WTC11 (cell line): ENCODE results near the gene HS3ST4. TPM values are rescaled to one million over a fixed set of nuclear protein-coding genes. Genes with fewer than 3 reads are reported as not detected.

Experiments used
- ATAC-seq: fragments of 200-7000 bp; cut with Tn5 transposase; 2 replicates; pipeline ENCODE4 v1.10.0; 2021; ENCODE audit warnings: mild to moderate bottlenecking, moderate library complexity
- CTCF ChIA-PET: fragments of 300-600 bp; sonication (Branson Sonifier 250); formaldehyde crosslinking; loops from one replicate; lab custom pipeline; 2021; ENCODE audit warnings: antibody characterized with exemption; lab: Charles Lee
- POLR2A ChIA-PET: fragments of 350-600 bp; sonication (Branson Sonifier 250); formaldehyde crosslinking; loops from one replicate; lab custom pipeline; 2021; ENCODE audit warnings: antibody characterized with exemption; lab: Charles Lee
- DNase-seq: peaks from one replicate; pipeline ENCODE4 v3.0.0; 2021; ENCODE audit warnings: low spot score
- H3K27ac Mint-ChIP-seq: 2 replicates; pipeline ENCODE4 v1.8.0; 2021; ENCODE audit warnings: mixed read lengths
- H3K27me3 Mint-ChIP-seq: 2 replicates; pipeline ENCODE4 v1.8.0; 2021; ENCODE audit warnings: low read depth, mild to moderate bottlenecking, moderate library complexity, mixed read lengths
- H3K36me3 Mint-ChIP-seq: 2 replicates; pipeline ENCODE4 v1.8.0; 2021; ENCODE audit warnings: mixed read lengths
- H3K4me1 Mint-ChIP-seq: 2 replicates; pipeline ENCODE4 v1.8.0; 2022; ENCODE audit warnings: mixed read lengths
- H3K4me3 Mint-ChIP-seq: 2 replicates; pipeline ENCODE4 v1.8.0; 2021; ENCODE audit warnings: mild to moderate bottlenecking, moderate library complexity, mixed read lengths
- H3K9me3 Mint-ChIP-seq: 2 replicates; pipeline ENCODE4 v1.8.0; 2021; ENCODE audit warnings: mixed read lengths
- CREB1 ChIP-seq: sonication (generic); formaldehyde crosslinking; IDR thresholded peaks from 2 replicates; pipeline ENCODE4 v1.8.0; 2023; ENCODE audit warnings: mild to moderate bottlenecking, missing genetic modification reagents
- ELF4 ChIP-seq: sonication (generic); formaldehyde crosslinking; IDR thresholded peaks from 2 replicates; pipeline ENCODE4 v1.8.1; 2022; ENCODE audit warnings: low read depth, mild to moderate bottlenecking, moderate library complexity, missing genetic modification reagents
- FOXJ3 ChIP-seq: sonication (generic); formaldehyde crosslinking; IDR thresholded peaks from 2 replicates; pipeline ENCODE4 v1.9.0; 2021; ENCODE audit warnings: missing genetic modification reagents, mild to moderate bottlenecking, borderline replicate concordance
- FOXK1 ChIP-seq: sonication (generic); formaldehyde crosslinking; IDR thresholded peaks from 2 replicates; pipeline ENCODE4 v1.8.0; 2022; ENCODE audit warnings: mild to moderate bottlenecking, moderate library complexity, missing genetic modification reagents
- GTF2I ChIP-seq: fragments of 250-450 bp; sonication (Bioruptor Pico); conservative IDR thresholded peaks from 2 replicates; pipeline ENCODE4 v1.4.0; 2021; ENCODE audit warnings: mild to moderate bottlenecking
- JUN ChIP-seq: sonication (generic); formaldehyde crosslinking; IDR thresholded peaks from 2 replicates; pipeline ENCODE4 v1.8.0; 2023; ENCODE audit warnings: mild to moderate bottlenecking, missing genetic modification reagents
- MYBL2 ChIP-seq: sonication (generic); formaldehyde crosslinking; IDR thresholded peaks from 2 replicates; pipeline ENCODE4 v1.8.1; 2023; ENCODE audit warnings: mild to moderate bottlenecking, moderate library complexity, missing genetic modification reagents
- NFATC4 ChIP-seq: fragments of 250-450 bp; sonication (Bioruptor Pico); IDR thresholded peaks from 2 replicates; pipeline ENCODE4 v1.9.0; 2021; ENCODE audit warnings: mild to moderate bottlenecking
- NR2C2 ChIP-seq: sonication (generic); formaldehyde crosslinking; IDR thresholded peaks from 2 replicates; pipeline ENCODE4 v1.8.0; 2022; ENCODE audit warnings: mild to moderate bottlenecking, missing genetic modification reagents
- OVOL2 ChIP-seq: fragments of 250-450 bp; sonication (Bioruptor Pico); IDR thresholded peaks from 2 replicates; pipeline ENCODE4 v1.9.0; 2021; ENCODE audit warnings: mild to moderate bottlenecking, borderline replicate concordance
- TCF7 ChIP-seq: sonication (generic); formaldehyde crosslinking; IDR thresholded peaks from 2 replicates; pipeline ENCODE4 v1.8.0; 2022; ENCODE audit warnings: mild to moderate bottlenecking, low read depth, missing genetic modification reagents, moderate library complexity
- ZNF121 ChIP-seq: sonication (generic); formaldehyde crosslinking; IDR thresholded peaks from 2 replicates; pipeline ENCODE4 v1.8.0; 2023; ENCODE audit warnings: missing genetic modification reagents
- ZNF232 ChIP-seq: sonication (generic); formaldehyde crosslinking; IDR thresholded peaks from 2 replicates; pipeline ENCODE4 v1.8.0; 2022; ENCODE audit warnings: mild to moderate bottlenecking, missing genetic modification reagents
- ZNF263 ChIP-seq: sonication (generic); formaldehyde crosslinking; IDR thresholded peaks from 2 replicates; pipeline ENCODE4 v1.8.1; 2022; ENCODE audit warnings: low read depth, mild to moderate bottlenecking, moderate library complexity, missing genetic modification reagents
- ZNF396 ChIP-seq: fragments of 250-450 bp; sonication (Bioruptor Pico); IDR thresholded peaks from 2 replicates; pipeline ENCODE4 v1.8.0; 2021; ENCODE audit warnings: mild to moderate bottlenecking, moderate library complexity, borderline replicate concordance
- ZNF416 ChIP-seq: fragments of 250-450 bp; sonication (Bioruptor Pico); IDR thresholded peaks from 2 replicates; pipeline ENCODE4 v1.9.0; 2021; ENCODE audit warnings: mild to moderate bottlenecking, inconsistent platforms
- total RNA-seq: library from RNA; stranded (reverse); gene quantifications from 3 replicates; pipeline ENCODE4 v1.2.3, GENCODE V29; 2021
- TF ChIP-seq, protein P1 (sequence below): fragments of 250-450 bp; sonication (Bioruptor Pico); IDR thresholded peaks from 2 replicates; pipeline ENCODE4 v1.9.0; 2021; ENCODE audit warnings: moderate library complexity, mild to moderate bottlenecking, inconsistent platforms, borderline replicate concordance
- TF ChIP-seq, protein P2 (sequence below): fragments of 250-450 bp; sonication (Bioruptor Pico); IDR thresholded peaks from 2 replicates; pipeline ENCODE4 v1.8.0; 2021; ENCODE audit warnings: mild to moderate bottlenecking
- TF ChIP-seq, protein P3 (sequence below): sonication (generic); formaldehyde crosslinking; IDR thresholded peaks from 2 replicates; pipeline ENCODE4 v1.8.1; 2022; ENCODE audit warnings: low read depth, mild to moderate bottlenecking, moderate library complexity, missing genetic modification reagents, borderline replicate concordance
- TF ChIP-seq, protein P4 (sequence below): sonication (generic); formaldehyde crosslinking; IDR thresholded peaks from 2 replicates; pipeline ENCODE4 v1.8.1; 2023; ENCODE audit warnings: mild to moderate bottlenecking, missing genetic modification reagents
- TF ChIP-seq, protein P5 (sequence below): sonication (generic); formaldehyde crosslinking; conservative IDR thresholded peaks from 2 replicates; pipeline ENCODE4 v1.8.1; 2022; ENCODE audit warnings: mild to moderate bottlenecking, missing genetic modification reagents
- TF ChIP-seq, protein P6 (sequence below): sonication (generic); formaldehyde crosslinking; IDR thresholded peaks from 2 replicates; pipeline ENCODE4 v1.8.1; 2023; ENCODE audit warnings: mild to moderate bottlenecking, moderate library complexity, missing genetic modification reagents
- TF ChIP-seq, protein P7 (sequence below): sonication (generic); formaldehyde crosslinking; IDR thresholded peaks from 2 replicates; pipeline ENCODE4 v1.8.0; 2022; ENCODE audit warnings: mild to moderate bottlenecking, missing genetic modification reagents
- TF ChIP-seq, protein P8 (sequence below): sonication (generic); formaldehyde crosslinking; IDR thresholded peaks from 2 replicates; pipeline ENCODE4 v1.8.1; 2023; ENCODE audit warnings: mild to moderate bottlenecking, missing genetic modification reagents

The HS3ST4 gene
- total RNA-seq, 1 experiment from 2014 or later, result 5.4 TPM

DNA sequence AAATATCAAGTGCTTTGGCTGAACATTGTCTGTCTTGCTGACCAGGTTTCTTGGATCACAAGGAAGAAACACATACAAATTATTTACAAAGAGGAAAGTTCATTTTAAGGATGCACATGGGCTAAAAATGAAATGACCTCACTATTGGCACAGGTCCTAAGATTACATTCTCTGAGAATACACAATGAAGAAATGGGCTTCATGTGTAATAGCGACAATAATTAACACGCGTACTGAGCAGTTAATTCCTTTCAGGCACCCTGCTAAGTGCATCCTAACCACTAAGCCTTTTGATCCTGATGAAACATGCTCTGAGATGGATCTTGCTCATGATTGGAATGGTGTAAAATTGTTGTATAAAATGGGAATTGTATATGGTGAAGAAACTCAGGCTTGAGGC is 429.0 kb downstream of the HS3ST4 start:
- TF ChIP-seq MYBL2, result no peak
- TF ChIP-seq, protein P1, sequence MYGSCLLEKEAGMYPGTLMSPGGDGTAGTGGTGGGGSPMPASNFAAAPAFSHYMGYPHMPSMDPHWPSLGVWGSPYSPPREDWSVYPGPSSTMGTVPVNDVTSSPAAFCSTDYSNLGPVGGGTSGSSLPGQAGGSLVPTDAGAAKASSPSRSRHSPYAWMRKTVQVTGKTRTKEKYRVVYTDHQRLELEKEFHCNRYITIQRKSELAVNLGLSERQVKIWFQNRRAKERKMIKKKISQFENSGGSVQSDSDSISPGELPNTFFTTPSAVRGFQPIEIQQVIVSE (CRISPR knock-in tag), result no peak
- TF ChIP-seq, protein P2, sequence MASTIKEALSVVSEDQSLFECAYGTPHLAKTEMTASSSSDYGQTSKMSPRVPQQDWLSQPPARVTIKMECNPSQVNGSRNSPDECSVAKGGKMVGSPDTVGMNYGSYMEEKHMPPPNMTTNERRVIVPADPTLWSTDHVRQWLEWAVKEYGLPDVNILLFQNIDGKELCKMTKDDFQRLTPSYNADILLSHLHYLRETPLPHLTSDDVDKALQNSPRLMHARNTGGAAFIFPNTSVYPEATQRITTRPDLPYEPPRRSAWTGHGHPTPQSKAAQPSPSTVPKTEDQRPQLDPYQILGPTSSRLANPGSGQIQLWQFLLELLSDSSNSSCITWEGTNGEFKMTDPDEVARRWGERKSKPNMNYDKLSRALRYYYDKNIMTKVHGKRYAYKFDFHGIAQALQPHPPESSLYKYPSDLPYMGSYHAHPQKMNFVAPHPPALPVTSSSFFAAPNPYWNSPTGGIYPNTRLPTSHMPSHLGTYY, result no peak
- TF ChIP-seq ZNF121, result no peak
- TF ChIP-seq, protein P3, sequence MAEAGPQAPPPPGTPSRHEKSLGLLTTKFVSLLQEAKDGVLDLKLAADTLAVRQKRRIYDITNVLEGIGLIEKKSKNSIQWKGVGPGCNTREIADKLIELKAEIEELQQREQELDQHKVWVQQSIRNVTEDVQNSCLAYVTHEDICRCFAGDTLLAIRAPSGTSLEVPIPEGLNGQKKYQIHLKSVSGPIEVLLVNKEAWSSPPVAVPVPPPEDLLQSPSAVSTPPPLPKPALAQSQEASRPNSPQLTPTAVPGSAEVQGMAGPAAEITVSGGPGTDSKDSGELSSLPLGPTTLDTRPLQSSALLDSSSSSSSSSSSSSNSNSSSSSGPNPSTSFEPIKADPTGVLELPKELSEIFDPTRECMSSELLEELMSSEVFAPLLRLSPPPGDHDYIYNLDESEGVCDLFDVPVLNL (CRISPR knock-in tag), result no peak
- TF ChIP-seq, protein P4, sequence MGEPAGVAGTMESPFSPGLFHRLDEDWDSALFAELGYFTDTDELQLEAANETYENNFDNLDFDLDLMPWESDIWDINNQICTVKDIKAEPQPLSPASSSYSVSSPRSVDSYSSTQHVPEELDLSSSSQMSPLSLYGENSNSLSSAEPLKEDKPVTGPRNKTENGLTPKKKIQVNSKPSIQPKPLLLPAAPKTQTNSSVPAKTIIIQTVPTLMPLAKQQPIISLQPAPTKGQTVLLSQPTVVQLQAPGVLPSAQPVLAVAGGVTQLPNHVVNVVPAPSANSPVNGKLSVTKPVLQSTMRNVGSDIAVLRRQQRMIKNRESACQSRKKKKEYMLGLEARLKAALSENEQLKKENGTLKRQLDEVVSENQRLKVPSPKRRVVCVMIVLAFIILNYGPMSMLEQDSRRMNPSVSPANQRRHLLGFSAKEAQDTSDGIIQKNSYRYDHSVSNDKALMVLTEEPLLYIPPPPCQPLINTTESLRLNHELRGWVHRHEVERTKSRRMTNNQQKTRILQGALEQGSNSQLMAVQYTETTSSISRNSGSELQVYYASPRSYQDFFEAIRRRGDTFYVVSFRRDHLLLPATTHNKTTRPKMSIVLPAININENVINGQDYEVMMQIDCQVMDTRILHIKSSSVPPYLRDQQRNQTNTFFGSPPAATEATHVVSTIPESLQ (CRISPR knock-in tag), result no peak
- TF ChIP-seq ZNF396 (CRISPR knock-in tag), result no peak
- no peak for TF ChIP-seq FOXJ3 (CRISPR knock-in tag)
- TF ChIP-seq ZNF416 (CRISPR knock-in tag), result no peak
- no peak for TF ChIP-seq ZNF263 (CRISPR knock-in tag)
- TF ChIP-seq, all 79 proteins: peak for 0
- no peak overlapping the region for H3K27ac Mint-ChIP-seq
- POLR2A ChIA-PET, result no interaction called here
- peaks cover 3% of the 10 kb centered on the region; the same call in 1 of the 2 replicates for H3K9me3 Mint-ChIP-seq
- H3K27me3 Mint-ChIP-seq, result no peaks in the 10 kb centered on the region
- ATAC-seq (no peak), DNase-seq (no peak)
- no peak overlapping the region for H3K4me3 Mint-ChIP-seq
- no peaks in the 10 kb centered on the region for H3K36me3 Mint-ChIP-seq
- H3K4me1 Mint-ChIP-seq, result peaks cover 17% of the 10 kb centered on the region
- CTCF ChIA-PET, result interaction anchor here (1.8 kb wide), 1 partner anchor 9 kb away, joined by 8 read pairs; no protein-coding TSS in a partner anchor

DNA sequence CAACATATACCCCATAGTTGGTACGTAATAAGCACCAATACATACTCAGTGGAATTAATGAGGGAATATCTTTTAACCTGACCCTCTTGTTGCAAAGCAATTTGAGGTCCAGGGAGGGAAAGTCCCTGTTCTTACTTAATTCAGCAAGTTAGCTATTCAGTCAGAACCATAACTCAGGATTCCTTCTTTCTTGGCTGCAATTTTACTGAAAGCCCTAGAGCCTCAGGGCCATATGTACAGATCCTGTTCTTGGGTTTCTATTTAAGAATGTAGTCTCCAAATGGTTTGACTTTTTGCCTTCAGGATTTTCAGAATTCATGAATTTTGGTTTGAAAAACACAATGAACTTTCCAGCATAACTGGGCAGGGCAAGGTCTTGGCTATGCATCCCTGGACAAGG is 436.5 kb downstream of the HS3ST4 start:
- TF ChIP-seq JUN (no peak), FOXK1 (no peak), TCF7 (no peak), CREB1 (CRISPR knock-in tag) (no peak), ZNF121 (no peak), ELF4 (CRISPR knock-in tag) (no peak), OVOL2 (CRISPR knock-in tag) (no peak), ZNF232 (CRISPR knock-in tag) (no peak), GTF2I (CRISPR knock-in tag) (no peak), NR2C2 (CRISPR knock-in tag) (no peak), NFATC4 (no peak)
- TF ChIP-seq, protein P5, sequence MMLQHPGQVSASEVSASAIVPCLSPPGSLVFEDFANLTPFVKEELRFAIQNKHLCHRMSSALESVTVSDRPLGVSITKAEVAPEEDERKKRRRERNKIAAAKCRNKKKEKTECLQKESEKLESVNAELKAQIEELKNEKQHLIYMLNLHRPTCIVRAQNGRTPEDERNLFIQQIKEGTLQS (CRISPR knock-in tag), result no peak
- TF ChIP-seq, protein P6, sequence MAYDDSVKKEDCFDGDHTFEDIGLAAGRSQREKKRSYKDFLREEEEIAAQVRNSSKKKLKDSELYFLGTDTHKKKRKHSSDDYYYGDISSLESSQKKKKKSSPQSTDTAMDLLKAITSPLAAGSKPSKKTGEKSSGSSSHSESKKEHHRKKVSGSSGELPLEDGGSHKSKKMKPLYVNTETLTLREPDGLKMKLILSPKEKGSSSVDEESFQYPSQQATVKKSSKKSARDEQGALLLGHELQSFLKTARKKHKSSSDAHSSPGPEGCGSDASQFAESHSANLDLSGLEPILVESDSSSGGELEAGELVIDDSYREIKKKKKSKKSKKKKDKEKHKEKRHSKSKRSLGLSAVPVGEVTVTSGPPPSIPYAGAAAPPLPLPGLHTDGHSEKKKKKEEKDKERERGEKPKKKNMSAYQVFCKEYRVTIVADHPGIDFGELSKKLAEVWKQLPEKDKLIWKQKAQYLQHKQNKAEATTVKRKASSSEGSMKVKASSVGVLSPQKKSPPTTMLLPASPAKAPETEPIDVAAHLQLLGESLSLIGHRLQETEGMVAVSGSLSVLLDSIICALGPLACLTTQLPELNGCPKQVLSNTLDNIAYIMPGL (CRISPR knock-in tag), result no peak
- TF ChIP-seq, protein P7, sequence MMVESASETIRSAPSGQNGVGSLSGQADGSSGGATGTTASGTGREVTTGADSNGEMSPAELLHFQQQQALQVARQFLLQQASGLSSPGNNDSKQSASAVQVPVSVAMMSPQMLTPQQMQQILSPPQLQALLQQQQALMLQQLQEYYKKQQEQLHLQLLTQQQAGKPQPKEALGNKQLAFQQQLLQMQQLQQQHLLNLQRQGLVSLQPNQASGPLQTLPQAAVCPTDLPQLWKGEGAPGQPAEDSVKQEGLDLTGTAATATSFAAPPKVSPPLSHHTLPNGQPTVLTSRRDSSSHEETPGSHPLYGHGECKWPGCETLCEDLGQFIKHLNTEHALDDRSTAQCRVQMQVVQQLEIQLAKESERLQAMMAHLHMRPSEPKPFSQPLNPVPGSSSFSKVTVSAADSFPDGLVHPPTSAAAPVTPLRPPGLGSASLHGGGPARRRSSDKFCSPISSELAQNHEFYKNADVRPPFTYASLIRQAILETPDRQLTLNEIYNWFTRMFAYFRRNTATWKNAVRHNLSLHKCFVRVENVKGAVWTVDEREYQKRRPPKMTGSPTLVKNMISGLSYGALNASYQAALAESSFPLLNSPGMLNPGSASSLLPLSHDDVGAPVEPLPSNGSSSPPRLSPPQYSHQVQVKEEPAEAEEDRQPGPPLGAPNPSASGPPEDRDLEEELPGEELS (CRISPR knock-in tag), result no peak
- TF ChIP-seq, protein P8, sequence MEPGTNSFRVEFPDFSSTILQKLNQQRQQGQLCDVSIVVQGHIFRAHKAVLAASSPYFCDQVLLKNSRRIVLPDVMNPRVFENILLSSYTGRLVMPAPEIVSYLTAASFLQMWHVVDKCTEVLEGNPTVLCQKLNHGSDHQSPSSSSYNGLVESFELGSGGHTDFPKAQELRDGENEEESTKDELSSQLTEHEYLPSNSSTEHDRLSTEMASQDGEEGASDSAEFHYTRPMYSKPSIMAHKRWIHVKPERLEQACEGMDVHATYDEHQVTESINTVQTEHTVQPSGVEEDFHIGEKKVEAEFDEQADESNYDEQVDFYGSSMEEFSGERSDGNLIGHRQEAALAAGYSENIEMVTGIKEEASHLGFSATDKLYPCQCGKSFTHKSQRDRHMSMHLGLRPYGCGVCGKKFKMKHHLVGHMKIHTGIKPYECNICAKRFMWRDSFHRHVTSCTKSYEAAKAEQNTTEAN (CRISPR knock-in tag), result no peak
- TF ChIP-seq, protein P3 (CRISPR knock-in tag), result no peak
- TF ChIP-seq, all 79 proteins: peak for 0
- DNase-seq (no peak), ATAC-seq (no peak)
- CTCF ChIA-PET, result no interaction called here
- POLR2A ChIA-PET, result no interaction called here
- Mint-ChIP-seq H3K4me1 (peaks cover 28% of the 10 kb centered on the region), H3K9me3 (no peaks in the 10 kb centered on the region), H3K27ac (no peak overlapping the region), H3K36me3 (no peaks in the 10 kb centered on the region), H3K27me3 (no peaks in the 10 kb centered on the region), H3K4me3 (no peak overlapping the region)
